SJCRH30 (cell line): ENCODE measurements around the gene KRT79. TPM values are rescaled to one million over a fixed set of nuclear protein-coding genes. Genes with fewer than 3 reads are reported as not detected.
"Not testable (repeated sequence)": the region's sequence is repeated elsewhere in the genome, so short reads cannot be mapped to it uniquely, and the experiment has no call there.

Source experiments
- DNase-seq, 2 experiments: peaks; one replicate each; pipeline ENCODE4 v3.0.0-alpha.2; 2015 to 2020
- H3K27ac ChIP-seq: fragments of 250-450 bp; sonication (Bioruptor Pico); 2 replicates; pipeline ENCODE4 v1.5.1; 2020; ENCODE audit warnings: mild to moderate bottlenecking, moderate library complexity
- H3K27me3 ChIP-seq: fragments of 250-450 bp; sonication (Bioruptor Pico); 2 replicates; pipeline ENCODE4 v1.5.1; 2020; ENCODE audit warnings: mild to moderate bottlenecking, moderate library complexity
- H3K36me3 ChIP-seq: fragments of 250-450 bp; sonication (Bioruptor Pico); 2 replicates; pipeline ENCODE4 v1.5.1; 2020; ENCODE audit warnings: mild to moderate bottlenecking, moderate library complexity
- H3K4me1 ChIP-seq: fragments of 250-450 bp; sonication (Bioruptor Pico); 2 replicates; pipeline ENCODE4 v1.5.1; 2020; ENCODE audit warnings: mild to moderate bottlenecking, moderate library complexity
- H3K4me3 ChIP-seq: fragments of 250-450 bp; sonication (Bioruptor Pico); 2 replicates; pipeline ENCODE4 v1.5.1; 2020; ENCODE audit warnings: mild to moderate bottlenecking, moderate library complexity
- H3K9me3 ChIP-seq: fragments of 250-450 bp; sonication (Bioruptor Pico); replicated peaks from 2 replicates; pipeline ENCODE4 v1.5.1; 2020; ENCODE audit warnings: mild to moderate bottlenecking, moderate library complexity
- total RNA-seq: library from RNA; depleted of rRNA; stranded (reverse); fragments of >200 nt; shearing (Covaris generic); gene quantifications from 2 replicates; pipeline ENCODE4 v1.2.3, GENCODE V29; 2014

KRT79 gene
- total RNA-seq, 1 experiment from 2014 or later: not detected

DNA sequence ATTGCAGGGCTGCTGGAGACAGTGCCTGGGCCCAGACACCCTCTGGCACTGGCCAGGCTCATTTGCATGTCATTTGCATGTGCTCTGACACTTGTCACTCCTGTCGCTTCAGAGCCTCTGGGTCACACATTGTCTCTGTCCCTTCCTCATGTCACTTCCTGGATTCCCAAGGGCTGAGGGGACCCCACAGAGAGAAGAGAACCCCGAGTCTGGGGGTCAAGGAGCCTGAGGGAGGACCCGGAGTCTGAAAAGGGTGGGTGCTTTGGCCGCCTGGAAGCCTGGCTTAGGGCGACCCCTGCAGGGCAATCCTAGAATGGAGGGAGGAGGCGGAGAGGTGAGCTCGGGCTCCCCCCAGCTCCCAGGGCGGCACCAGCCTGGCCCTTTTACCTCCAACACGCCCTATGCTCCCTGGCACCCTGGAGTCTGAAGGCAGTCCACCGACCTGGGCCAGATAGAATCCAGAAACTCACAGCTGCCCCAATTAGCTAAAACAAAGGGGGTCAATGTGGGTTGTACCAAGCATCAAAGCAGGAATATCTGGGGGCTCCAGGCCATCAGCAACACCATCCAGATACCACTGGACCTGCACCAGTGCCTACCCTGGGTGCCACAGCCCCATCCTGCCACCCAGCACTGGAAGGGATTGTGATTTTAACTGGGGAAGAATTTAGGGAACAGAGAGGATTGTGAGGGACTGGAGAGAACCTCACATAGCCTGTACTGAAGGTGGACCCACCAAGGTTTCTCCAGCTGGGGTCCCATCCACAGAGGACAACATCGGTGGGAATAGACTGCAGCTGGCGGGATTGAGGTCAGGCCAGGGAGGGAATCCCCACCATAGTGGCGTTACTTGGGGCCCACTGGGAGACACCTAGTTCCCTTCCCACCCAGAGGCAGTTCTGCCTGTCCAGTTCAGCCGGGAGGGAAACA is 36.5 kb upstream of the KRT79 start:
- H3K9me3 ChIP-seq: no peaks in the 10 kb centered on the region
- no peak overlapping the region for H3K4me3 ChIP-seq
- H3K4me1 ChIP-seq: peaks cover 26% of the 10 kb centered on the region
- H3K27me3 ChIP-seq: no peaks in the 10 kb centered on the region
- no peaks in the 10 kb centered on the region for H3K36me3 ChIP-seq
- peak; percentile 50 to 69 for DNase-seq
- H3K27ac ChIP-seq: no peak overlapping the region

DNA sequence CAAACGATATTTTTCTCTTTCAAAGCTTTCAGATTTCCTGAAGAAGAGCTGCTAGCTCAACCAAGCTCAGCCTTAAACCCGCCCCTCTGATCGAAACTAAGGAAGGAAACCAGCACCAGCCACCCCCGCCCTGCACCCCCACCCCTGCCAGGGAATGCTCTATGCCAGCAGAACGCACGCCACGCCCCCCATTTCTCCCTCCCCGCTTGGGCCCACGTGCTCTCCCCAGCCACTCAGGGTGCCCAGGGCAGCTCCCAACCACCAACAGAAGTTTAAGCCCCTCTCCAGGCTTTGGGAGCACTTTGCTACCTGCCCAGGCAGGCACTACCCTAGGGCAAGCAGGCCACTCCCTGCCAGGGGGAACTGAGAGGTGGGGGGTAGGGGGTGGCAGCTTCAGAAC is 33.5 kb upstream of the KRT79 start:
- no peak overlapping the region for H3K4me3 ChIP-seq
- H3K27ac ChIP-seq: no peak overlapping the region
- no peak for DNase-seq
- no peaks in the 10 kb centered on the region for H3K27me3 ChIP-seq
- no peaks in the 10 kb centered on the region for H3K36me3 ChIP-seq
- peaks cover 12% of the 10 kb centered on the region; the same call in 1 of the 2 replicates for H3K4me1 ChIP-seq
- H3K9me3 ChIP-seq: no peaks in the 10 kb centered on the region

DNA sequence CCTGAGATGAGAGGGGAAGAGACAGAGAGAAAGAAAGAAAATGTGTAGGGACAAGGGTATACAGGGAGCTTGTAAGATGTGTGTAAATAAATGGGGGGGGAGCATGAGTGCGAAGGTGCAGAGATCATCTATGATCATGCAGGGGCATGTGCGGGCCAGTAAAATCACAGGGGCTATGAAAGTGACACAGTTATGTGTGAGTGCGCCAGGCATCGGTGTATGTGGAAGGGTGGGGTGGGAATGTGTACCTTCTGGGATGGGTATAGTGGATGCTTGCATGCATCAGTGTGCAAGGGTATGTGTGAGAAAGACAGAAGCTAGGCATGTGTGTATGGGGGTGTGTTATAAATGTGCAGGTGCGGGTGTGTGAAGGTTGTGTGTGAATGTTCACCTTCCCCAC is 33.0 kb upstream of the KRT79 start:
- Histone ChIP-seq H3K27ac (no peak overlapping the region), H3K27me3 (no peaks in the 10 kb centered on the region), H3K4me1 (peaks cover 12% of the 10 kb centered on the region; the same call in 1 of the 2 replicates), H3K4me3 (no peak overlapping the region), H3K36me3 (no peaks in the 10 kb centered on the region), H3K9me3 (no peaks in the 10 kb centered on the region)
- DNase-seq: no peak

DNA sequence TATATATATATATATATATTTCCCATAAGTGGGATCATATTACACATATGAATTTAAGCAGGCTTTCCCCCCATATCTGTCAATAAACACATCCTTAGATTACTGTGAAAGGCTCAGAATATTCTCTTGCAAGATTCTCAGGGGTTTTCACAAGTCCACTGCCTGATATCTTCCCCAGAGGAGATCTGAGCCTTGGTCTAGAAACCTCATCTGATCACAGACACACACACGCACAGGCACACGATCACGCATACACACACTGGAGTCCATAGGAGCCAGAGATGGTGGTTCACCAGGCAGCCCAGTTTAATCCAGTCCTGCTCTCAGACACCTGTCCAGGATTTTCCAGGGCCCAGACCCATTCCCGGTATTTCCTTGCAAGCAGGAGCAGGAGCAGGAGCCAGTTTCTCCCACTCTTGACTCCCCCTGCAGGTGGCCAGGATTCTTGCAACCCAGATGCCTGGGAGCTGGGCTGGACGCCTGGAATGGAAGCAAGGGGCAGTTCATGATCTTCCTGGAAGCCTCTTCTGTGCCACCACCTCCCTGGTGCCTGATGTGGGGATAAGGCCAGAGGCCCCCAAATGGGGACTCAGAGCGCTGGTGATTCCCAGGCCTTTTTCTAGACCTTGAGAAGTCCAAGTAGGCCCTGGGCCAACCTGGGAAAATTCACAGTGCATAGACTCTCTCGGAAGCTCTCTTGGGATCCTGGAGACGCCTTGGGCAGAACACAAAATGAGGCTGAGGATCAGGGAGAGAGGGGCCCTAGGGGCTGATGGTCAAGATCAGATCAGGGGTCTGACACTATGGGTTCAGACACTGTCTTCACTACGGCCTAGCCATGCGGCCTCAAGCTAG is 31.2 kb upstream of the KRT79 start:
- Histone ChIP-seq H3K4me1 (no peaks in the 10 kb centered on the region; the same call in 1 of the 2 replicates), H3K36me3 (no peaks in the 10 kb centered on the region), H3K9me3 (no peaks in the 10 kb centered on the region), H3K27me3 (no peaks in the 10 kb centered on the region), H3K4me3 (no peak overlapping the region), H3K27ac (no peak overlapping the region)
- DNase-seq: peak; percentile 65 to 80

DNA sequence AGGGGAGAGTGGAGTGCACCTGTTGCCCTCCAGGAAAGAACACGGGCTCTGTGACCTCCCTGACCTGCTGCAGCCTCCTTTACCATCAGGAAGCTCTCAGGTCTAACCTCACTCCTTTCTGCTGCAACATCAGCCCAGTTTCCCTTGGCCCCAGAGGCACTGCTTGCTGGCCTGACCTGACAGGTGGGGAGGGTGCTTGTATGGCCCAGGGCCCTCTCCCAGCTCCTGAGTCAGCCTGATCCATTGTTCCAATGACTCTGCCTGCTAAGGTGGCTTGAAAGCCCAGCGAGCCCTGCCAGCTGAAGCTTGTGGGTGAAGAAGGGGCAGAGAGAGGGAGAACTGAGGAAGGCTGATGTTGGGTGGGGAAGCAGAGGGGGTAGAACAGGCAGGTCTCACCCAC is 27.9 kb upstream of the KRT79 start:
- Histone ChIP-seq H3K27me3 (no peaks in the 10 kb centered on the region), H3K36me3 (no peaks in the 10 kb centered on the region), H3K9me3 (no peaks in the 10 kb centered on the region), H3K4me3 (no peak overlapping the region), H3K27ac (no peak overlapping the region), H3K4me1 (no peaks in the 10 kb centered on the region)
- DNase-seq: no peak

DNA sequence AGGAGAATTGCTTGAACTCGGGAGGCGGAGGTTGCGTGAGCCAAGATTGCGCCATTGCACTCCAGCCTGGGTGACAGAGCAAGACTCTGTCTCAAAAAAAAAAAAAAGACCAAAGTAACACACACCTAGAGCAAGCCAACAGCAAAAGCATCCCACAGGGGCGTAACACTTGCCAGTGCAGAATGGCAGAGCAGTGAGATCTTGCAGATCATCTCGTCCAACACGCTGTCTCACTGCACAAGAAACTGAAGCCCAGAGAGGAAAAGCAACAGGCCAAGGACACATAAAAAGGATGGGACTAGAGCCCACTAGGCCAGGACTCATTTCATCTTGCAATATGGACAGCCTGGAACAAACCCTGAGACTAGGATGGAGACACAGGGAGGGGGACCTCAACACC is 27.4 kb upstream of the KRT79 start:
- Histone ChIP-seq H3K4me3 (no peak overlapping the region), H3K27me3 (no peaks in the 10 kb centered on the region), H3K27ac (no peak overlapping the region), H3K36me3 (no peaks in the 10 kb centered on the region), H3K4me1 (no peaks in the 10 kb centered on the region), H3K9me3 (no peaks in the 10 kb centered on the region)
- DNase-seq: no peak

DNA sequence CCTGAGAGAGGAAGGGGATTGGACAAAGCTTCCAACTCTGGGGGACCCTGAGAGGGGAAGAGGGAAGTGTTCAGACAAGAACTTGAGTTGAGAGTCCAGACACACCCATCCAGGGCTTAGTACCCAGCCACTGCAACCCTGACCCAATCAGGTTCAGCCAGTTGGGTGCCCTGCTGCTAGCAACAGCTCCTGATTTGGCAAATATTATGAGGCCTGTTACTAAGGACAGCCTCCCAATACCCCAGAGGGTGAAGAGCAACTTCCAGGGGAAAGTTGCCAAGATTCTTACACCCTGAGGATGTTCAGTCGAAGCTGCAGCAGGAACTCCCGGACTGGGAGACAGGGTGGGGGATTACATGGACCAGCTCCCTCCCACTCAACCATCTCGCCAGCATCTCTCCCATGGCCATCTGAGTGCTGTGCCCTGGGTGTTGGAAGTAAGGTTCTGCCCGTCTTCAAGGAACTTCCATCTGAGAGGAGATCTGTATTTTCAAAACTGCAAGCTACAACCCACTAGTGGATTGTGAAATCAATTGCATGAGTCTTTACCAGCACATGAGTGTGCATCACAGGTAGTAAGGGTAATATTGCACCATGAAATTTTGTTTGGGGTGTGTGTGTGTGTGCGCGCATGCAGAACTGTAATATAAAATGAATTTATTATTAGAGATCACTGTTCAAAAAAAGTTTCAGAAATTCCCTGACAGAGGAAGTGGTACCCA is 26.2 kb upstream of the KRT79 start:
- no peak for DNase-seq
- H3K36me3 ChIP-seq: no peaks in the 10 kb centered on the region
- no peak overlapping the region for H3K27ac ChIP-seq
- H3K9me3 ChIP-seq: no peaks in the 10 kb centered on the region
- H3K27me3 ChIP-seq: no peaks in the 10 kb centered on the region
- no peak overlapping the region for H3K4me3 ChIP-seq
- H3K4me1 ChIP-seq: no peaks in the 10 kb centered on the region

DNA sequence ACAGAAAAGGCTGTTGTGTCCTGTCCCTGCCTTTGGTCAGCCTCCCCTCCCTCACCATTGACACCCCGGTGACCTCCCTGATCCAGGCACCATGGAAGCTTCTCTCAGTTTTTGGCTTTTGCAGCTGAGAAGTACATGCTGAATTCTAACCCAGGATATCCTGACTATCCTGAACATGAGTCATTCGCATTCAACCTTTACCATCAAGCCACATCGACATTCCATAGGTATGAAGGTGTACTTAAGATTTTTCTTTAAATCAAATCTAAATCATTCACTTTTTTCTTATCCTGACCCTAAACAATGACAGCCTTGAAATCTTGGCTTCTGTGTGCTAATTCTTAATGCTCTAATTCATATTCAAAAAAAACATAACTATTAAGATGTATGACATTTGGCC is 23.4 kb upstream of the KRT79 start:
- Histone ChIP-seq H3K4me1 (no peaks in the 10 kb centered on the region), H3K36me3 (no peaks in the 10 kb centered on the region), H3K9me3 (no peaks in the 10 kb centered on the region), H3K27me3 (no peaks in the 10 kb centered on the region; the same call in 1 of the 2 replicates), H3K27ac (no peak overlapping the region), H3K4me3 (no peak overlapping the region)
- no peak for DNase-seq

DNA sequence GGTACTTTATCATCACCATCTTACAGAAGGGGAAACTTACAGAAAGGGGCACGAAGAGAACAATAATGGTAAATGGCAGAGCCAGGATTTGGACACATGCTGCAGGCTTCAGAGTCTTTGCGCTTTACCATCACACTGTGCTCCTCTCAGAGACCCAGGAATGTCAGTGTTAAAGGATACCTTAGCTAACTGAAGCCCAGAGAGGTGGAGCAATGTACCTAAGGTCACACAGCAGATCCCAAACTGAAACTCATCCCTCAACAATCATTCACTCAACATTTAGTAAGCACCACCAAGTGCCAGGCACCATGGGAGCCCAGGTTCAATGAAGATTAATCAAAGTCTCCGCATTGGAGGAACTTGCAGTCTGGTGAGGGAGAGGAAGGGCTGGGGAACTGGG is 22.7 kb upstream of the KRT79 start:
- no peak overlapping the region for H3K4me3 ChIP-seq
- DNase-seq: no peak
- no peaks in the 10 kb centered on the region for H3K36me3 ChIP-seq
- no peak overlapping the region for H3K27ac ChIP-seq
- no peaks in the 10 kb centered on the region for H3K9me3 ChIP-seq
- H3K4me1 ChIP-seq: no peaks in the 10 kb centered on the region
- H3K27me3 ChIP-seq: no peaks in the 10 kb centered on the region; the same call in 1 of the 2 replicates

DNA sequence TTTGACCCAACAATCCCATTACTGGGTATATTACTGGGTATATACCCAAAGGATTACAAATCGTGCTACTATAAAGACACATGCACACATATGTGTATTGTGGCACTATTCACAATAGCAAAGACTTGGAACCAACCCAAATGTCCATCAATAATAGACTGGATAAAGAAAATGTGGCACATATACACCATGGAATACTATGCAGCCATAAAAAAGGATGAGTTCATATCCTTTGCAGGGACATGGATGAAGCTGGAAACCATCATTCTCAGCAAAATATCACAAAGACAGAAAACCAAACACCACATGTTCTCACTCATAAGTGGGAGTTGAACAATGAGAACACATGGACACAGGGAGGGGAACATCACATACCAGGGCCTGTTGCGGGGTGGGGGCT is 22.0 kb upstream of the KRT79 start:
- not testable (repeated sequence) for DNase-seq, H3K27ac ChIP-seq, H3K4me3 ChIP-seq, H3K27me3 ChIP-seq, H3K9me3 ChIP-seq, H3K4me1 ChIP-seq, H3K36me3 ChIP-seq

DNA sequence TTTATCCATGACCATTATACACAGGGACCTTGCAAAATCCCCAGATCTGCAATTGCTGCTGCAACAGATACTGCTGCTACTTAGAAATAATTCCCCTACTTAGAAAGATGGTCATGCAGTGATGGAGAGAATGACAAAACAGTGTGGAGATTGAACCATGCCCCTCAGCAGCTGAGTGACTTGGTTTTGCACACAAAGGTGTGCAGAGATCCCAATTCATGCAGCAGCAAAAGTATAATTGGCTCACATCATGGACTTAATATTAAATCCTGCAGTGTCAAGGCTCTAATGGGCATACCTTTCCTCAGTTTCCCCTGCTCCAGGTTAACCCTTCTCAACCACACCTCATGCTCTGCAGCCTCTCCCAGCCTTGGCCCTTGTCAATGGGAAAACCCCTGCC is 17.7 kb upstream of the KRT79 start:
- Histone ChIP-seq H3K27me3 (no peaks in the 10 kb centered on the region; the same call in 1 of the 2 replicates), H3K4me1 (no peaks in the 10 kb centered on the region), H3K27ac (no peak overlapping the region), H3K4me3 (no peak overlapping the region), H3K9me3 (no peaks in the 10 kb centered on the region), H3K36me3 (no peaks in the 10 kb centered on the region)
- DNase-seq: no peak

DNA sequence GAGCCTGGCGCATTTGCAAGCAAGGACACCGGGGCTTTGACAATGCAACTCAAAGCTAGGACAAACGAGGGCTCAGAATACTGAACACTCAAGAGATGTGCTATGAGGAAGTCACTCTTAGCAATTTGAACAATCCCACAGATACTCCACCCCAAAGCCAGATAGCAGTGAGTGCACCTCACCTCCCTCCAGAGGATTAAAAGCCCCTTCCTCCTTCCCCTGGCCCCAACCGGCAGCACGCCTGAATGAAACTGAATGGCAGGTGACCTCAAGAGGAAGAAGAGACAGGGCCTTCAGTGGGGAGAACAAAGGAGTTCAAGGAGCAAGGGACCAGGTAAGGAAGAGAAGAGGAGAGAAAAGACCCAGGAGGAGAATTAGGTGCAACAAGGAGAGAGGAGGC is 16.6 kb upstream of the KRT79 start:
- Histone ChIP-seq H3K27me3 (no peaks in the 10 kb centered on the region; the same call in 1 of the 2 replicates), H3K9me3 (no peaks in the 10 kb centered on the region), H3K36me3 (no peaks in the 10 kb centered on the region), H3K27ac (no peak overlapping the region), H3K4me3 (no peak overlapping the region), H3K4me1 (no peaks in the 10 kb centered on the region)
- DNase-seq: no peak

DNA sequence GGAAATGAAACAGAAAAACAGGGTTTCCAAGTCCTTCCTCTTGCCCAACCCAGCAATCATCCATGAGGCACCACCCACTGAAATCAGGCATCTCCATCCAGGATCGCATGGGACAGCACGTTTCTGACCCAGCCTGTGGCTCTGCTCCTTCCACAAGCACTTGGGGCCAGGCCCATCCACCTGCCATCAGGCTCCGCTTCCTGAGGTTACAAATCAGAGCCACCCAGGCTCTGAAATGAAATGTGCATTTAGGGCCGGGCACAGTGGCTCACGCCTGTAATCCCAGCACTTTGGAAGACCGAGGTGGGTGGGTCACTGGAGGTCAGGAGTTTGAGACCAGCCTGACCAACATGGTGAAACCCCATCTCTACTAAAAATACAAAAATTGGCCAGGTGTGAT is 15.4 kb upstream of the KRT79 start:
- Histone ChIP-seq H3K4me1 (no peaks in the 10 kb centered on the region), H3K36me3 (no peaks in the 10 kb centered on the region), H3K4me3 (no peak overlapping the region), H3K27me3 (no peaks in the 10 kb centered on the region; the same call in 1 of the 2 replicates), H3K9me3 (no peaks in the 10 kb centered on the region), H3K27ac (no peak overlapping the region)
- no peak for DNase-seq

DNA sequence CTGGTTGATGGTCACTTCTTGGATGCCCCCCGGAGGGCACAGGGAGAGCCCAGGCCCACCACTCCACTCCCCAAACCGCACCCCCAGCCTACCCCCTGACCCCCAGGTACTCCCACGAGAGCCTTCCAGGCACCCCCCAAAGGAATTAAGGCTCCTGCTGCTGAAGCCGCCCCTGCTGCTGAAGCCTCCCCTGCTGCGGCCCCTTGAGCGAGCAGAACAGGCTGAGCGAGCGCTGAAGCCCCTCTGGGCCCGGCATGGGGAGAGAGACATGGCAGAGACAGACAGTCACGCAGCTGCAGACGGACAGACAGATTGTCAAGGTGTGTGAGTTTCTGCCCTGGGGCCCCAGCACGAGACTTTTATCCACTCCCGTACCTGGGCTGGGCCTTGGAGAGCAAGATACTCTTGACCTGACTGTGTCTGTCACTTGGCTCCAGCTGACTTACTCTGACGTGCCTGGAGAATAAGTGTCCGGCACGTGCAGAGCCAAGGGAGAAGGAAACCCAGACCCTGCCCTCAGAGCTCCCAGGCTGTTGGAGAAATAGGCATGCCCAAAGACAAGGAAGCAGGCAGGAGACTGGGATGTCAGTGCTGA is 14.6 kb upstream of the KRT79 start, which contains the start of gene KRT78:
TSS of gene KRT78 (minus strand) at position 334 of the 595 bp plus-strand sequence. CDS start at position 270, 64 bp downstream.
- Histone ChIP-seq H3K27me3 (no peaks in the 10 kb centered on the region; the same call in 1 of the 2 replicates), H3K4me1 (no peaks in the 10 kb centered on the region), H3K9me3 (no peaks in the 10 kb centered on the region), H3K36me3 (no peaks in the 10 kb centered on the region), H3K27ac (no peak within 1 kb of the TSS), H3K4me3 (no peak within 1 kb of the TSS)
- DNase-seq: no peak
